Breast epithelium (tissue), 4 donors: Measurements from ENCODE around the gene ZMIZ1. TPM values are rescaled to one million over a fixed set of nuclear protein-coding genes. Genes with fewer than 3 reads are reported as not detected.

Experiments used
- DNase-seq, 2 donors: peaks; one replicate each; pipeline ENCODE4 v3.0.0-alpha.2; 2019; ENCODE audit warnings: low spot score in 2 of 2
- H3K27ac ChIP-seq, 2 donors: fragments of 200-600 bp; sonication (generic) in 1 of 2; one replicate each; pipeline ENCODE4 v1.5.1; 2016 to 2019; ENCODE audit warnings: mild to moderate bottlenecking in 1 of 2
- H3K27me3 ChIP-seq, 2 donors: fragments of 200-600 bp; sonication (generic) in 1 of 2; one replicate each; pipeline versions ENCODE4 v1.5.1 to v1.6.0; 2017 to 2019; ENCODE audit warnings: control low read depth in 1 of 2, mild to moderate bottlenecking in 1 of 2
- H3K36me3 ChIP-seq: fragments of 200-600 bp; one replicate; pipeline ENCODE4 v1.5.1; 2019
- H3K4me1 ChIP-seq, 2 donors: fragments of 200-600 bp; sonication (generic); one replicate each; pipeline ENCODE4 v1.5.1; 2016 to 2019; ENCODE audit warnings: control low read depth in 1 of 2
- H3K4me3 ChIP-seq, 3 donors: fragments of 200-600 bp; sonication (generic); 1 replicate in 2 of 3; 2 replicates in 1 of 3; pipeline ENCODE4 v1.5.1; 2016 to 2019; ENCODE audit warnings: mild to moderate bottlenecking in 3 of 3, moderate library complexity in 2 of 3
- H3K9me3 ChIP-seq, 2 donors: fragments of 200-600 bp; sonication (generic) in 1 of 2; one replicate each; pipeline ENCODE4 v1.5.1; 2016 to 2019; ENCODE audit warnings: control low read depth in 1 of 2
- POLR2A ChIP-seq: fragments of 450-650 bp; IDR thresholded peaks from one replicate; pipeline ENCODE4 v1.6.1; 2016; ENCODE audit warnings: antibody characterized with exemption, mild to moderate bottlenecking, moderate library complexity
- POLR2AphosphoS5 ChIP-seq, 3 donors: sonication (generic); formaldehyde crosslinking; IDR thresholded peaks; one replicate each; pipeline ENCODE4 v1.6.1; 2017; ENCODE audit warnings: antibody characterized with exemption in 3 of 3
- intact Hi-C: fragments of 100-400 bp; cut with DNase I; formaldehyde crosslinking; loops from one replicate; pipeline ENCODE4 v1.15.1; 2023; ENCODE audit warnings: low total_unique reads
- total RNA-seq, 3 donors: library from RNA; depleted of rRNA; stranded (reverse); fragments of >200 nt; gene quantifications; one replicate each; pipeline ENCODE4 v1.1.0, GENCODE V29; 2016
- TF ChIP-seq, protein P1 (sequence below), 3 donors: fragments of 450-650 bp; IDR thresholded peaks; one replicate each; pipeline ENCODE4 v1.5.1; 2016 to 2017; ENCODE audit warnings: antibody characterized with exemption in 3 of 3, mild to moderate bottlenecking in 3 of 3, moderate library complexity in 3 of 3

ZMIZ1 gene
- total RNA-seq, 3 donors from 2014 or later: 34.4 to 63.7 (median 39.8) TPM

DNA sequence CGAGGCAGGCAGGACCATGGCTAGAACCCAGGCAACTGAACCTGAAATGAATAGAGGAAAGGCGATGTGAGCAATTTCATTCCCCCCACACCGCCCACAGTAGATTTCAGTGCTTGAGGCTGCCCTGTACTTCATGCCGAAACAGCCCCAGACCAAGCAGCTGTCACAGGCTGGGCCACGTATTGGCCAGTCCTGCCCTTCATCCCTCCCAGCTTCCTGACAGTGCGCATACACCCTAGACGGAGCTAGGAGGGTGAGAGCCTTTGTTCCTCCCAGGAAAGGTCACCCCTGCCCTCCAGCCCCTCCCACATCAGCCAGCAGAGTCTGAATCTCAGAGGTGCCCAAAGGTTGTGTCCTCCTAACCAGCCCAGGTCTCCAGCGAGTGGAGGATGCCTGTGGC, 98.8 kb downstream of the ZMIZ1 start:
- no peaks in the 10 kb centered on the region for H3K36me3 ChIP-seq
- TF ChIP-seq POLR2AphosphoS5 (IDR thresholded peaks at IDR 0.05) (no peak), POLR2A (no peak)
- TF ChIP-seq, protein P1, sequence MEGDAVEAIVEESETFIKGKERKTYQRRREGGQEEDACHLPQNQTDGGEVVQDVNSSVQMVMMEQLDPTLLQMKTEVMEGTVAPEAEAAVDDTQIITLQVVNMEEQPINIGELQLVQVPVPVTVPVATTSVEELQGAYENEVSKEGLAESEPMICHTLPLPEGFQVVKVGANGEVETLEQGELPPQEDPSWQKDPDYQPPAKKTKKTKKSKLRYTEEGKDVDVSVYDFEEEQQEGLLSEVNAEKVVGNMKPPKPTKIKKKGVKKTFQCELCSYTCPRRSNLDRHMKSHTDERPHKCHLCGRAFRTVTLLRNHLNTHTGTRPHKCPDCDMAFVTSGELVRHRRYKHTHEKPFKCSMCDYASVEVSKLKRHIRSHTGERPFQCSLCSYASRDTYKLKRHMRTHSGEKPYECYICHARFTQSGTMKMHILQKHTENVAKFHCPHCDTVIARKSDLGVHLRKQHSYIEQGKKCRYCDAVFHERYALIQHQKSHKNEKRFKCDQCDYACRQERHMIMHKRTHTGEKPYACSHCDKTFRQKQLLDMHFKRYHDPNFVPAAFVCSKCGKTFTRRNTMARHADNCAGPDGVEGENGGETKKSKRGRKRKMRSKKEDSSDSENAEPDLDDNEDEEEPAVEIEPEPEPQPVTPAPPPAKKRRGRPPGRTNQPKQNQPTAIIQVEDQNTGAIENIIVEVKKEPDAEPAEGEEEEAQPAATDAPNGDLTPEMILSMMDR (IDR thresholded peaks at IDR 0.05): no peak
- DNase-seq: no peak
- no peaks in the 10 kb centered on the region for H3K9me3 ChIP-seq
- H3K4me3 ChIP-seq: no peak overlapping the region
- H3K4me1 ChIP-seq: no peaks in the 10 kb centered on the region
- intact Hi-C loops: no loop called here
- no peak overlapping the region for H3K27ac ChIP-seq
- H3K27me3 ChIP-seq: no peaks in the 10 kb centered on the region

DNA sequence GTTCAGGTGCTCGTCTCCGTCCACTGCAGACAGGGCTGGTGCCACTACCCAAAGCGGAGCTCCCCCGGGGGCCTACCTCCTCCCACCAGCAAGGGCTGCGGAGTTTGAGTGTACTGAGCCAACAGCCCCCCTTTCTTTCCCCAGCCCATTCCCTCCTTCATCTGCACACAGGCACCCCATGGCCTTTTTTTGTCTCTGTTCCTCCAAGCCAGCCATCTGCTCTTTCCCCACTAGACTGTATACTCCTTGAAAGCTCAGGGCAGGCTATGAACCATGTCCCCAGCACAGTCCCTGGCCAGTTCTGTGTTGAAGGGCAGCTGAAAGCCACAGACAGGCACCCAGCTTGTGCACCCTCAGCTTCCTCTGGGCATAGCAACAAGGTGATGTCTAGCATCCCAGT, 99.4 kb downstream of the ZMIZ1 start:
- Histone ChIP-seq H3K27me3 (no peaks in the 10 kb centered on the region), H3K36me3 (no peaks in the 10 kb centered on the region), H3K9me3 (no peaks in the 10 kb centered on the region), H3K27ac (no peak overlapping the region), H3K4me3 (no peak overlapping the region), H3K4me1 (no peaks in the 10 kb centered on the region)
- DNase-seq: no peak
- TF ChIP-seq POLR2A (no peak), POLR2AphosphoS5 (IDR thresholded peaks at IDR 0.05) (no peak)
- TF ChIP-seq, protein P1 (IDR thresholded peaks at IDR 0.05): no peak
- intact Hi-C loops: no loop called here

- Histone ChIP-seq H3K27me3 (no peaks in the 10 kb centered on the region), H3K4me3 (no peak overlapping the region), H3K9me3 (no peaks in the 10 kb centered on the region), H3K4me1 (no peaks in the 10 kb centered on the region), H3K36me3 (no peaks in the 10 kb centered on the region), H3K27ac (no peak overlapping the region)
- DNase-seq: no peak
- TF ChIP-seq, protein P1 (IDR thresholded peaks at IDR 0.05): no peak
- no peak for TF ChIP-seq POLR2AphosphoS5 (IDR thresholded peaks at IDR 0.05)
- no peak for TF ChIP-seq POLR2A
- intact Hi-C loops: no loop called here
Measured at GRCh38 chr10:79170226-79170752, 101.5 kb downstream of the ZMIZ1 start.

GRCh38 chr10:79170993-79171392, 102.2 kb downstream of the ZMIZ1 start:
- Histone ChIP-seq H3K27ac (no peak overlapping the region), H3K36me3 (no peaks in the 10 kb centered on the region), H3K27me3 (no peaks in the 10 kb centered on the region), H3K4me1 (peaks cover 0 to 5% of the 10 kb centered on the region in 2 donors), H3K4me3 (no peak overlapping the region), H3K9me3 (no peaks in the 10 kb centered on the region)
- DNase-seq: no peak
- intact Hi-C loops: no loop called here
- TF ChIP-seq, protein P1 (IDR thresholded peaks at IDR 0.05): no peak

GRCh38 chr10:79171504-79171903, 102.7 kb downstream of the ZMIZ1 start:
- Histone ChIP-seq H3K4me3 (no peak overlapping the region), H3K36me3 (no peaks in the 10 kb centered on the region), H3K9me3 (no peaks in the 10 kb centered on the region), H3K27me3 (no peaks in the 10 kb centered on the region), H3K27ac (no peak overlapping the region), H3K4me1 (peaks cover 3 to 10% of the 10 kb centered on the region in 2 donors)
- no peak for DNase-seq
- intact Hi-C loops: no loop called here
- no peak for TF ChIP-seq POLR2A
- TF ChIP-seq, protein P1 (IDR thresholded peaks at IDR 0.05): no peak
